GM18505 (cell line): ENCODE measurements around the gene HPCAL1.

Experiments
- ATAC-seq: cut with Tn5 transposase; IDR thresholded peaks from one replicate; pipeline ENCODE4 v1.9.1; 2021; ENCODE audit not compliant: unreplicated experiment
- POLR2A ChIP-seq: IDR thresholded peaks from 4 replicates; pipeline ENCODE4 v1.6.1; 2011; ENCODE audit warnings: borderline replicate concordance; ENCODE audit not compliant: insufficient read depth, insufficient read length; ENCODE audit errors: extremely low read depth

The HPCAL1 gene

GRCh38 chr2:10276481-10277292 is 26.0 kb upstream of the HPCAL1 start:
- ATAC-seq, result no peak
- no peak for TF ChIP-seq POLR2A

GRCh38 chr2:10277293-10278028 is 25.2 kb upstream of the HPCAL1 start:
- TF ChIP-seq POLR2A, result no peak

GRCh38 chr2:10278029-10278762 is 24.5 kb upstream of the HPCAL1 start:
- no peak for TF ChIP-seq POLR2A
- ATAC-seq, result no peak

More at GRCh38 chr2:10277293-10278028, 25.2 kb upstream of the HPCAL1 start:
- ATAC-seq, result no peak

DNA sequence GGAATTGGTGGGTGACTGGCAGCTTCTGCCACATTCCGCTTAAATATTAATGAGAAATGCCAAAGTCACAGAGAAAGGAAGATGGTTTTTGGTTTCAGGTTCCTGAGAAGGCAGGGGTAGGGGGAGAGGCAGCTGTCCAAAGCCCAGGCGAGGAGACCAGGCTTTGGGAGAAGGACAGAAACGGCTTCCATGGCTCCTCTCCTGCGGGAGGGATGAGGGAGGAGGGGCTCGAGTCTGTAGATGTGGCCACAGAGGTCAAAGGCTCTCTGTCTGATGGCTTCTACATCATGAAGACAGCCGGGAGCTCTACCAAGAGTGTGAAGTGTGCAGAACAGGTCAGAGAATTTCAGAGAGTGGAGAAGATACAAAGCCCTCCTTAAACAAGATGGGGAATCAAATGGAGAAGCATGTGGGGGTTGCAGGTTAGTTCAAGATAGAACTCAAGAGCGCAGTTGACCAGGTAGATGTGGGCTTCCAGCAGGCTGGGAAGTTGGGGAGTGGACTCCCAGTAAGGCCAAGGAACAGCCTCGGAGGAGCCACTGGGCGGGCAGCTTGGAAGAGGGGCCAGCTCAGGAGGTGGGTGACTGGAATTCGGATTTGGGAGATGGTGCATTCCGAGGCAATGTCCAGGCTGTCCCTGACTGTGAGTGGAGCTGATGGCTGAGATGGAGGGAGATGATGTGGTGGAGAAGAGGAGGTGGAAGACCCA is 23.8 kb upstream of the HPCAL1 start:
- no peak for TF ChIP-seq POLR2A
- ATAC-seq, result no peak

DNA sequence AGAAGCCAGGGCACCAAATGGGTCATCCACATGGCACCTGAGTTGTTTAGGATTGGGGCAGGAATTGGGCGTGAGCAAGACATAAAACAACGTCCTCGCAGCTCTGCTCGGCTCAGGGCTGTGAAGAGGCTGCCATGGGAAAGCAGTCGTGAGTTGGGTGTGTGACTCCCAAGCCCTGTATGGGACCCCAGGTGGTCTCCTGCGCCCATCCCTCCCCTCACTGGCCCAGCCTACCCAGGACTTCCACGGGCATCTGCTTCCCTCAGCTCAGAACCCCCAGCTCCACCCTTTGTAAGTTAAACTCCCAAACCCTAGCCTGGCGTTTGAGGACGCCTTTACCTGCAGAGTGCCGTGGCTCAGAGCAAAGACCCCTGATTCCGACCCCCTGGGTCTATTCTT is 23.2 kb upstream of the HPCAL1 start:
- no peak for ATAC-seq

GRCh38 chr2:10279946-10280463 is 22.7 kb upstream of the HPCAL1 start:
- no peak for TF ChIP-seq POLR2A
- no peak for ATAC-seq

More for the DNA sequence above, 23.2 kb upstream of the HPCAL1 start:
- no peak for TF ChIP-seq POLR2A

DNA sequence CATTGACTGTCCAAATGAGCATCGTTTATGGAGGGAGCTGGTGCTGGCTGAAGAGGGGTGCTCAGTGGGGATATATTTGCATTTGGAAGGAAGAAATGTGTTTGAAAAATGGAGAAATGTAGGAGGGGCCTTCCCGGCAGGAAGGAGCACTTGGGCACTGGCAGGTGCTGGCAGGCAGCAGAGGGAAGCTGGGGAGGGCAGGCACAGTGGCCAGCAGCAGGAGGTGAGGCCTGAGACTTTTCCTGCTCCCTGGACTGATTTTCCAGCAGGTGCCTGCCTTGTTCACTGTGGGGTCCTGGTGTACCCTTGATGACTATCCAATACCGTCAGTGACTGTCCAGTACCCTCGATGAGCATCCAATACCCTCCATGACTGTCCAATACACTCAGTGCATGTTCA is 20.8 kb upstream of the HPCAL1 start:
- no peak for TF ChIP-seq POLR2A
- no peak for ATAC-seq

- no peak for ATAC-seq
- no peak for TF ChIP-seq POLR2A
Observed at GRCh38 chr2:10282611-10283105, 20.0 kb upstream of the HPCAL1 start.

- no peak for ATAC-seq
- TF ChIP-seq POLR2A, result no peak
Observed at GRCh38 chr2:10283106-10284062, 19.3 kb upstream of the HPCAL1 start.

DNA sequence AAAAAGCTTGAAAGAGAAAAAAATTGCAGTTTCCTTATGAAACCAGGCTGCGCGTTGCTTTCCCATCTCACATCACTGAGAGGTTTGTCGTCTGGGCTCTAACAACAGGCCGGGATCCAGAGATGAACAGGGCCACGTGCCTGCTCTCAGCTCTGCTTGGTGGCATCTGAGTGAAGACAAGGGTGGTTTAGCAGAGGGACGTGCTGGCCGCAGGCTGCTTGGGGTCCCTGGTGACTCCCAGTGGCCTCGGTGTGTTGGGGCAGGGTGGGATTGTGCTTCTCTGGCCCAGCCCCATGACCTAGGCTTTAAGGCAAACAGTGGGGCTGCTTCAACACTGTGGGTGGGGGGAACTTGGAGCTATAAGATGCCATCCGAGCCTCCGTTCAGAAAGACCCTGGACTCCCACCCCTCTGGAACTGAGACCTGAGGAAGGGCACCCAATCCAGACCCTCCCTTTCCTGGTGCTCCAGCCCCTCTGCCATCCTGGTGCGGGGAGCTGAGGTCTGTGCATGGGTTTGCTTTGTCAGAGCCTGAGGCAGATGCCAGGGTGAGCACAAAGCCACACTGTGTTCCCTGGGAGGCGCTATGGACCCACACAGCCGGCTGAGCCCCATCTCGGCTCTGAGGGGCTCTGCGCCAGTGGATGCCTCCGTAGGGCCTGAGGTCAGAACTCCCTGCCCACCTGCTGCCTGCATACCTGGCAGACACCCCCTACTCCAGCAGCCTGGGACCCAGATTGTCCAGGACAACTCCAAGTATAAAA is 18.4 kb upstream of the HPCAL1 start:
- TF ChIP-seq POLR2A, result no peak
- ATAC-seq, result no peak

DNA sequence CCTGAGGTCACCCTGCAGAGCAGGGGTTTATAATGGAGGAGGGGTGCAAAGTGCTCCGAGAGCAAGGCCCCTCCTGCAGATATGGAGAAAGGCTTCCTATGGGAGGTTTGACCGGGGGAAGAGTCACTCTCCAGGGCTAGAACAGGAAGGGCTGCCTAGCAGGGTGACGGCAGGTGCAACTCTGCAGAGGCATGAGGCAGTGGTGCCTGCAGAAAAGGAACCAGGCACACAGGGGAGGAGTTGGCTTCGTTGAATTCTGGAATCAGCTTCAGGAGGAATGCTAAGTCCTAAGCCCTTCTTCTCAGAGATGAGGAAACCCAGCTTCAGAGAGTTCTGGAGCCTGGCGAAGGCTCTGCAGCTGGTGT is 17.5 kb upstream of the HPCAL1 start:
- TF ChIP-seq POLR2A, result no peak
- no peak for ATAC-seq
